ENCODE data around the gene SSBP4.
"Not testable (repeated sequence)": the region's sequence is repeated elsewhere in the genome, so short reads cannot be mapped to it uniquely, and the experiment has no call there.

The SSBP4 gene

DNA sequence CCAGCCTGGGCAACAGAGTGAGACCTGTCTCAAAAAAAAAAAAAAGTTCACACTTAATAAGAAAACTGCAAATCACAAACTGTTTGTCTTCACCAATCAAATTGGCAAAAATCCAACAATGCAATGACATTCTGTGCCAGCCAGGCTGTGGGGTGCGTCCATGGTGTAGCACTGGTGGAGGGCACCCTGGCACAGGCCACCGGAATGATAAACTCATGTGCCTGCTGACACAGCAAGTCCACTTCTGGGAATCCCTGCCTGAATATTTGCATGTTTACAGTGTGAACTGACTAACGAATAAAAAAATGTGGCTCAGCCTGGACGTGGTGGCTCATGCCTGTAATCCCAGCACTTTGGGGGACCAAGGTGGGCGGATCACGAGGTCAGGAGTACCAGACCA lies 20.2 kb upstream of the SSBP4 start:
- H2AFZ ChIP-seq, result no peak overlapping the region
- H3K36me3 ChIP-seq (ENCODE audit: control insufficient read depth, insufficient read depth, low read length), result no peaks in the 10 kb centered on the region
- no peaks in the 10 kb centered on the region for H3K27me3 ChIP-seq (ENCODE audit: control insufficient read depth, insufficient read depth, low read length)
- no peaks in the 10 kb centered on the region for H3K9me3 ChIP-seq (ENCODE audit: control insufficient read depth, low read length)
- H3K4me3 ChIP-seq (ENCODE audit: low read depth, low read length), result no peak overlapping the region
- H3K4me1 ChIP-seq, result peaks cover 5% of the 10 kb centered on the region
- H3K27ac ChIP-seq, result peak overlapping the region; percentile 4
- no peaks in the 10 kb centered on the region for H3K79me2 ChIP-seq
- H3K9ac ChIP-seq, result no peak overlapping the region
- TF ChIP-seq, protein P1, sequence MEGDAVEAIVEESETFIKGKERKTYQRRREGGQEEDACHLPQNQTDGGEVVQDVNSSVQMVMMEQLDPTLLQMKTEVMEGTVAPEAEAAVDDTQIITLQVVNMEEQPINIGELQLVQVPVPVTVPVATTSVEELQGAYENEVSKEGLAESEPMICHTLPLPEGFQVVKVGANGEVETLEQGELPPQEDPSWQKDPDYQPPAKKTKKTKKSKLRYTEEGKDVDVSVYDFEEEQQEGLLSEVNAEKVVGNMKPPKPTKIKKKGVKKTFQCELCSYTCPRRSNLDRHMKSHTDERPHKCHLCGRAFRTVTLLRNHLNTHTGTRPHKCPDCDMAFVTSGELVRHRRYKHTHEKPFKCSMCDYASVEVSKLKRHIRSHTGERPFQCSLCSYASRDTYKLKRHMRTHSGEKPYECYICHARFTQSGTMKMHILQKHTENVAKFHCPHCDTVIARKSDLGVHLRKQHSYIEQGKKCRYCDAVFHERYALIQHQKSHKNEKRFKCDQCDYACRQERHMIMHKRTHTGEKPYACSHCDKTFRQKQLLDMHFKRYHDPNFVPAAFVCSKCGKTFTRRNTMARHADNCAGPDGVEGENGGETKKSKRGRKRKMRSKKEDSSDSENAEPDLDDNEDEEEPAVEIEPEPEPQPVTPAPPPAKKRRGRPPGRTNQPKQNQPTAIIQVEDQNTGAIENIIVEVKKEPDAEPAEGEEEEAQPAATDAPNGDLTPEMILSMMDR (IDR thresholded peaks at IDR 0.05), result peak; percentile 24
- peak overlapping the region; percentile 9 for H3K4me2 ChIP-seq (ENCODE audit: low read length)

DNA sequence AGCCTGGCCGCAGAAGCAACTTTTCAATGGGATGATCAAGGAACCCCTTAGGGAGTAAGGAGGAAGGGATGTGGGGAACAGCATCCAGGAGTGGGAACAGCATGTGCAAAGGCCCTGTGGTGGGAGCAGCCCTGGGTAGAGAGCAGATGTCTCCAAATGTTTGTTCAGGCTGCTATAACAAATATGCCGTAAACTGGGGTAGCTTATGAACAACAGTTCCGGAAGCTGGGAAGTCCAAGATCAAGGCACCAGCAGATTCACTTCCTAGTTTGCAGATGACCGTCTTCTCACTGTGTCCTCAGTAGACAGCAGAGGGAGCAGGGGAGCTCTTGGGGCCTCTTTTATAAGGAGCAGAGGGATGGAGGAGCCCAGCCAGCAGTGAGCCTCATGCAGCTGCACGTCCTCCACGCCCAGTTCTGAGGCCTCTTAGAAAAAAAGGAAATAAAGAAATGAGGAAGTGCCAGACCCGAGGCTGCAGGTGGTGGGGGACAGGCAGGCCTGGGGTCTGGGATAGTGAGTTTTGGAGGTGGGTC lies 17.6 kb upstream of the SSBP4 start:
- peaks cover 5% of the 10 kb centered on the region for H3K4me1 ChIP-seq
- no peak overlapping the region for H3K9ac ChIP-seq

DNA sequence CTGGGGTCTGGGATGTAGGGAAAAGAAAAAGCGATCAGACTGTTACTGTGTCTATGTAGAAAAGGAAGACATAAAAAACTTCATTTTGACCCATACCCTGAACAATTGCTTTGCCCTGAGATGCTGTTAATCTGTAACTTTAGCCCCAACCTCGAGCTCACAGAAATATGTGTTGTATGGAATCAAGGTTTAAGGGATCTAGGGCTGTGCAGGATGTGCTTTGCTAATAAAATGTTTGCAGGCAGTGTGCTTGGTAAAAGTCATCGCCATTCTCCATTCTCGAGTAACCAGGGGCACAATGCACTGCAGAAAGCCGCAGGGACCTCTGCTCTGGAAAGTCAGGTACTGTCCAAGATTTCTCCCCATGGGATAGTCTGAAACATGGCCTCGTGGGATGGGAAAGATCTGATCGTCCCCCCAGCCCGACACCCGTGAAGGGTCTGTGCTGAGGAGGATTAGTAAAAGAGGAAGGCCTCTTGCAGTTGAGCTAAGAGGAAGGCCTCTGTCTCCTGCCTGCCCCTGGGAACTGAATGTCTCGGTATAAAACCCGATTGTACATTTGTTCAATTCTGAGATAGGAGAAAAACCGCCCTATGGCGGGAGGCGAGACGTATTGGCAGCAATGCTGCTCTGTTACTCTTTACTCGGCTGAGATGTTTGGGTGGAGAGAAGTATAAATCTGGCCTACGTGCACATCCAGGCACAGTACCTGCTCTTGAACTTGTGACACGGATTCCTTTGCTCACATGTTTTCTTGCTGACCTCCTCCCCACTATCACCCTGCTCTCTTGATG lies 16.5 kb upstream of the SSBP4 start:
- not testable (repeated sequence) for H3K27ac ChIP-seq; H3K9me3 ChIP-seq (ENCODE audit: control insufficient read depth, low read length); H3K36me3 ChIP-seq (ENCODE audit: control insufficient read depth, insufficient read depth, low read length); H3K4me1 ChIP-seq; H3K4me2 ChIP-seq (ENCODE audit: low read length); H3K27me3 ChIP-seq (ENCODE audit: control insufficient read depth, insufficient read depth, low read length); H3K9ac ChIP-seq; H2AFZ ChIP-seq; H3K79me2 ChIP-seq; H3K4me3 ChIP-seq (ENCODE audit: low read depth, low read length)

More for the DNA sequence above, 17.6 kb upstream of the SSBP4 start:
- H3K27ac ChIP-seq, result no peak overlapping the region
- TF ChIP-seq, protein P1 (IDR thresholded peaks at IDR 0.05), result peak; percentile 42
- no peaks in the 10 kb centered on the region for H3K9me3 ChIP-seq (ENCODE audit: control insufficient read depth, low read length)
- no peak overlapping the region for H3K4me2 ChIP-seq (ENCODE audit: low read length)
- H3K4me3 ChIP-seq (ENCODE audit: low read depth, low read length), result no peak overlapping the region
- no peaks in the 10 kb centered on the region for H3K27me3 ChIP-seq (ENCODE audit: control insufficient read depth, insufficient read depth, low read length)
- H3K79me2 ChIP-seq, result no peaks in the 10 kb centered on the region
- no peaks in the 10 kb centered on the region for H3K36me3 ChIP-seq (ENCODE audit: control insufficient read depth, insufficient read depth, low read length)
- H2AFZ ChIP-seq, result no peak overlapping the region

DNA sequence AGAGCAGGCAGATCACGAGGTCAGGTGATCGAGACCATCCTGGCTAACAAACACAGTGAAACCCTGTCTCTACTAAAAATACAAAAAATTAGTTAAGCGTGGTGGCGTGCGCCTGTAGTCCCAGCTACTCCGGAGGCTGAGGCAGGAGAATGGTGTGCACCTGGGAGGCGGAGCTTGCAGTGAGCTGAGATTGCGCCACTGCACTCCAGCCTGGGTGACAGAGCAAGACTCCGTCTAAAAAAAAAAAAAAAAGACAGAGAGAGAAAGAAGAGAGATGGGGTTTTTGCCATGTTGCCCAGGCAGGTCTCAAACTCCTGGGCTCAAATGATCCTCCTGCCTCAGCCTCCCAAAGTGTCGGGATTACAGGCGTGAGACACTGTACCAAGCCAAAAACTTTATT lies 13.4 kb upstream of the SSBP4 start:
- H3K4me2 ChIP-seq (ENCODE audit: low read length); H3K9ac ChIP-seq; H3K27me3 ChIP-seq (ENCODE audit: control insufficient read depth, insufficient read depth, low read length); H2AFZ ChIP-seq; H3K36me3 ChIP-seq (ENCODE audit: control insufficient read depth, insufficient read depth, low read length); H3K9me3 ChIP-seq (ENCODE audit: control insufficient read depth, low read length); H3K4me3 ChIP-seq (ENCODE audit: low read depth, low read length); H3K27ac ChIP-seq; H3K4me1 ChIP-seq; H3K79me2 ChIP-seq: not testable (repeated sequence)

DNA sequence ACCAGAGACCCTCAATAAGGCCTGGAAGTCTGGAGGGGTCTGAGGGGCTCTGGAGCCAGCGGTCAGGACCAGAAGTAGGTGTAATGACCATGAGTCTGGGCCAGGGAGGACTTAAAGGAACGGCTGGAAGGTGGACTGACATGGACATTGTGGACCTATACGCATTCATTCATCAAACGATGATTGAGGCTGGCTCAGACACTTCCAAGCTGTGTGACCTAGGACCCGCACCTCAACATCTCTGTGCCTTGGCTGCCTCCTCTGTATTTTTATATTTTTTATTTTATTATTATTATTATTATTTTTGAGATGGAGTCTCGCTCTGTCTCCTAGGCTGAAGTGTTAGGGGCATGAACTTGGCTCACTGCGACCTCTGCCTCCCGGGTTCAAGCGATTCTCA lies 12.4 kb upstream of the SSBP4 start:
- Histone ChIP-seq H2AFZ (no peak overlapping the region), H3K4me1 (peaks cover 3% of the 10 kb centered on the region)

More for the DNA sequence above, 12.4 kb upstream of the SSBP4 start:
- no peaks in the 10 kb centered on the region for H3K27me3 ChIP-seq (ENCODE audit: control insufficient read depth, insufficient read depth, low read length)
- no peaks in the 10 kb centered on the region for H3K79me2 ChIP-seq
- H3K9me3 ChIP-seq (ENCODE audit: control insufficient read depth, low read length), result no peaks in the 10 kb centered on the region
- H3K27ac ChIP-seq, result no peak overlapping the region
- H3K4me2 ChIP-seq (ENCODE audit: low read length), result no peak overlapping the region
- no peak overlapping the region for H3K4me3 ChIP-seq (ENCODE audit: low read depth, low read length)
- no peak overlapping the region for H3K9ac ChIP-seq
- TF ChIP-seq, protein P1 (IDR thresholded peaks at IDR 0.05), result no peak
- no peaks in the 10 kb centered on the region for H3K36me3 ChIP-seq (ENCODE audit: control insufficient read depth, insufficient read depth, low read length)

Data from parathyroid adenoma (tissue), 2 donors.